Activated CD4-positive, alpha-beta T cell treated with anti-CD3 and anti-CD28 coated beads for 24 hours (primary cell): Measurements from ENCODE around the gene CCDC97.
"Not testable (repeated sequence)": the region's sequence is repeated elsewhere in the genome, so short reads cannot be mapped to it uniquely, and the experiment has no call there.

Source experiments
- DNase-seq, 2 donors: peaks; one replicate each; pipeline ENCODE4 v3.0.0-alpha.2; 2020; ENCODE audit warnings: low read depth in 2 of 2

The CCDC97 gene

DNA sequence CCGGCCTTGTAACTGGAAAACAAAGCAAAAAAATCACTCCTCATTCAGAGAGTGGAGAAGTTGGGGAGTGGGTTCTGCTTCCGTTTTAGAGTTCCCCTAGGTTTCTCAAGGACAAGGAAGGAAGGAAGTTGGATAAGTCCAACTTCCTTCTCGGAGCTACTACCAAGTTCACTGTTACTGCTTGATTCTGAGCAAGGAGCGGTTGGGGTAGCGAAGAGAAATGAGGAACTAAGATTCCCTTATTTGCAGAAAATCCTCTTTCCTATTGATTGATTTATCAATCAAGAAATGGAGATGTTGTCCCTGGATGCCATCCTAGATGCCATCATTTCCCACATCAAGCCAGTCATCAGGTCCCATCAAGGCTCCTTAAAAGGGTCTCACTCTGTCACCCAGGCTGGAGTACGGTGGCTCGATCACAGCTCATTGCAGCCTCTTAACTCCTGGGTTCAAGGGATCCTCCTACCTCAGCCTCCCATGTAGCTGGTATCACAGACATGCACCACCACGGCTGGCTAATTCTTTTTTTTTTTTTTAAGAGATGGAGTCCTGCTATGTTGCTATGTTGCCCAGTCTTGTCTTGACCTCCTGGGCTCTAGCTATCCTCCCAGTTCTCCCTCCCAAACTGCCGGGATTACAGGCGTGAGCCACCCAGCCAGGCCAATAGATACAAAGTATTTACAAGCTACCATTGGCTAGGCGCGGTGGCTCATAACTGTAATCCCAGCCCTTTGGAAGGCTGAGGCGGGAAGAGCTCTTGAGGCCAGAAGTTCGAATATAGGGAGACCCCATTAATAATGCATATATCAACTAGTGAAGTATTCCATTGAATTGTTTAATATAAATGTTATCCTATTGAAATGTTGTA, 54.8 kb downstream of the CCDC97 start:
- DNase-seq, result no peak

DNA sequence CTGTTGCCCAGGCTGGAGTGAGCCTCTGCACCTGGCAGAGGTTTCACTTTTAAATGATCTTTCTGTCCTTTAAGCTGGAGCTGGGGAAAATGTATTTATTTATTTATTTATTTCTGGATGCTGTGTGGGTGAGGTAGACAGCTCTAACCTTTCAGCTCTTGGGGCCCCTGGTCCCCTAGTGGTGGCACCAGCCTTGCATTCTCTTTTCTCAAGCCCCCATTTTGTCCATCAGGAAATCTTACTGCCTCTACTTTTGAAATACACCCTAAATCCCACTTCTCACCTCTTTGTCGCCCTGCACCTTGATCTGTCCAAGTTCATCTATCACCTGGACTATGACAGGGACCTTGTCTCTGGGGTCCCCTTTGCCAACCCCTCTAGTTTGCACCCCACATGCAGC, 56.1 kb downstream of the CCDC97 start:
- DNase-seq, result no peak

- no peak for DNase-seq
Measured at GRCh38 chr19:41367848-41368301, 57.9 kb downstream of the CCDC97 start.

- DNase-seq, result no peak
Measured at GRCh38 chr19:41369769-41370168, 59.8 kb downstream of the CCDC97 start.

- DNase-seq, result not testable (repeated sequence)
Measured at GRCh38 chr19:41371119-41371518, 61.1 kb downstream of the CCDC97 start.

DNA sequence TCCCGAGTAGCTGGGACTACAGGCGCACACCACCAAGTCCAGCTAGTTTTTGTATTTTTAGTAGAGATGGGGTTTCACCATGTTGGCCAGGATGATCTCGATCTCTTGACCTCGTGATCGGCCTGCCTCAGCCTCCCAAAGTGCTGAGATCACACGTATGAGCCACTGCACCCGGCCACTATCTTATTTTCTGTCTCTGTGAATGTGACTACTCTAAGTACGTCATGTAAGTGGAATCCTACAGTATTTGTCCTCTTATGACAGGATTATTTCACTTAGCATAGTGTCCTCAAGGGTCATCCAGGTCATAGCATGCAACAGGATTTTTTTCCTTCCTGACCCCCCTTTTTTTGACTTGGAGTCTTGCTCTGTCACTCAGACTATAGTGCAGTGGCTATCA, 61.6 kb downstream of the CCDC97 start:
- no peak for DNase-seq

GRCh38 chr19:41372501-41372900, 62.5 kb downstream of the CCDC97 start:
- DNase-seq, result no peak

- no peak for DNase-seq
Measured at GRCh38 chr19:41373993-41374392, 64.0 kb downstream of the CCDC97 start.
